Activated CD8-positive, alpha-beta memory T cell treated with anti-CD3 and anti-CD28 coated beads for 1 hour (primary cell): Measurements from ENCODE around the gene GPR83.
"Not testable (repeated sequence)": the region's sequence is repeated elsewhere in the genome, so short reads cannot be mapped to it uniquely, and the experiment has no call there.

Source experiments
- DNase-seq, 2 donors: peaks; one replicate each; pipeline ENCODE4 v3.0.0-alpha.2; 2020; ENCODE audit warnings: low read depth in 1 of 2; ENCODE audit errors: extremely low read depth in 1 of 2

The GPR83 gene

DNA sequence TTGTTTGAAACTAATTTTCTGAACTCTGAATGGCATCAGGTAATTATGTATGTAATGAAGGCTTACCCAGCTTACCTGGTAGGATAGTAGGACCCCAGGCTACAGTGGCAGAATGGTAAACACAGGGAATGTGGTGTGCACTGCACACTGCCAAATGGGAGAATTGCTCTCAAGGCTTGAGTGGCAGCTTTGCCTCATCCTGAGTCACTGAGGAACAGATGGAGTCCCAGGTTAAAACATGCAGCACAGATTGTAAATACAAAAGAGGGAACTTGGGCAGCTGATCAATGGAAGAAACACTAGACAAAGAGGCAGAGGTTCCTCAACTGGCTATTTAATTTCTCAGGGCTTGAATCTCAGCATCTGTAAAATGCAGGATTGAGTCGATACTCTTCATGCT, 24.4 kb downstream of the GPR83 start:
- DNase-seq, result no peak

DNA sequence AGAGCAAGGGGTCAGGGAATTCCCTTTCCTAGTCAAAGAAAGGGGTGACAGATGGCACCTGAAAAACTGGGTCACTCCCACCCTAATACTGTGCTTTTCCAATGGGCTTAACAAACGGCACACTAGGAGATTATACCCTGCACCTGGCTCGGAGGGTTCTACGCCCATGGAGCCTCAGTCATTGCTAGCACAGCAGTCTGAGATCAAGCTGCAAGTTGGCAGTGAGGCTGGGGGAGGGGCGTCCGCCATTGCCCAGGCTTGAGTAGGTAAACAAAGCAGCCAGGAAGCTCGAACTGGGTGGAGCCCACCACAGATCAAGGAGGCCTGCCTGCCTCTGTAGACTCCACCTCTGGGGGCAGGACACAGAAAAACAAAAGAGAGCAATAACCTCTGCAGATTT, 30.6 kb downstream of the GPR83 start:
- DNase-seq, result not testable (repeated sequence)

DNA sequence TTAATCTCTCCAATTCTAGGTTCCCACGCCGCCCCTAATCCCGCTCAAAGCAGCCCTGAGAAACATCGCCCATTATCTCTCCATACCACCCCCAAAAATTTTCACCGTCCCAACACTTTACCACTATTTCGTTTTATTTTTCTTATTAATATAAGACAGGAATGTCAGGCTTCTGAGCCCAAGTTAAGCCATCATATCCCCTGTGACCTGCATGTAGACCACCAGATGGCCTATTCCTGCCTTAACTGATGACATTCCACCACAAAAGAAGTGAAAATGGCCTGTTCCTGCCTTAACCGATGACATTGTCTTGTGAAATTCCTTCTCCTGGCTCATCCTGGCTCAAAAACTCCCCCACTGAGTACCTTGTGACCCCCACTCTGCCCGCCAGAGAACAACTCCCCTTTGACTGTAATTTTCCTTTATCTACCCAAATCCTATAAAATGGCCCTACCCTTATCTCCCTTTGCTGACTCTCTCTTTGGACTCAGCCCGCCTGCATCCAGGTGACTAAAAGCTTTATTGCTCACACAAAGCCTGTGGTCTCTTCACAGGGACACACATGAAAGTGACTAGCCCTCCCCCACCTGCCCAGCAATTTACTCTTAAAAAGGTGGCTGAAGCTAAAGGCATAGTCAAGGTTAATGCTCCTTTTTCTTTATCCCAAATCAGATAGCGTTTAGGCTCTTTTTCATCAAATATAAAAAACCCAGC, 50.2 kb downstream of the GPR83 start:
- not testable (repeated sequence) for DNase-seq

DNA sequence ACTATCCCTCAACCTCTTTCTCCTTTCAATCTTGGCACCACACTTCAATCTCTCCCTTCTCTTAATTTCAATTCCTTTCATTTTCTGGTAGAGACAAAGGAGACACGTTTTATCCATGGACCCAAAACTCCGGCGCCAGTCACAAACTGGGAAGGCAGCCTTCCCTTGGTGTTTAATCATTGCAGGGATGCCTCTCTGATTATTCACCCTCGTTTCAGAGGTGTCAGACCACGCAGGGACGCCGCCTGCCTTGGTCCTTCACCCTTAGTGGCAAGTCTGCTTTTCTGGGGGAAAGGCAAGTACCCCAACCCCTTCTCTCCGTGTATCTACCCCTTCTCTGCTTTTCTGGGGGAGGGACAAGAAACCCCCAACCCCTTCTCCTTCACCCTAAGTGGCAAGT, 54.9 kb downstream of the GPR83 start:
- not testable (repeated sequence) for DNase-seq

DNA sequence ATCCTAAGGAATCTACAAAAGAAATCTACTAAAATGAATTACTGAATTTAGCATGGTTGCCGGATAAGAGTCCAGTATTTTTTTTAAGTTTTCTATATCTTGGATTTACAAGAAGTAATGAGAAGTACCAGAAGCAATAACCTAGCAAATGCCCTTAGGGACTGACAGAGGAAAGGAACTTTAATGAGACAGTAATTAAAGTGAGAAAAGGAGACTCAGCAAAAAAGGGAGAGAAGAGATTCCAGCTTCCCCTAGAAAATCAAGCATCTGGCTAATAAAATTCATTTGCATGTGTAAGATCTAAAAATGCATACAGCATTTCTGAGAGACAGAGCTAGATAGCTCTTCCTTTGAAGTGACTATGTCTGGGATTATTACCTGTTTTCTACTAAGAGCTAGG, 57.7 kb downstream of the GPR83 start:
- DNase-seq, result no peak

DNA sequence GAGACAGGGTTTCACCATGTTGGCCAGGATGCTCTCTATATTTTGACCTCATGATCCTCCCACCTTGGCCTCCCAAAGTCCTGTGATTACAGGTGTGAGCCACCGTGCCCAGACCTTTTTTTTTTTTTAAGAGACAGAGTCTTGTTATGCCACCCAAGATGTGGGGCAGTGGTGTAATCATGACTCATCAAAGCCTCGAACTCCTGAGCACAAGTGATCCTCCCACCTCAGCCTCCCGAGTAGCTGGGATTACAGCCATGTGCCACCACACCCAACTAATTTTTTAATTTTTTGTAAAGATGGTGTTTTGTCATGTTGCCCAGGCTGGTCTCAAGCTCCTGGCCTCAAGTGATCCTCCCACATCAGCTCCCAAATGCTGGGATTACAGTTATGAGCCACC, 59.0 kb downstream of the GPR83 start:
- no peak for DNase-seq

DNA sequence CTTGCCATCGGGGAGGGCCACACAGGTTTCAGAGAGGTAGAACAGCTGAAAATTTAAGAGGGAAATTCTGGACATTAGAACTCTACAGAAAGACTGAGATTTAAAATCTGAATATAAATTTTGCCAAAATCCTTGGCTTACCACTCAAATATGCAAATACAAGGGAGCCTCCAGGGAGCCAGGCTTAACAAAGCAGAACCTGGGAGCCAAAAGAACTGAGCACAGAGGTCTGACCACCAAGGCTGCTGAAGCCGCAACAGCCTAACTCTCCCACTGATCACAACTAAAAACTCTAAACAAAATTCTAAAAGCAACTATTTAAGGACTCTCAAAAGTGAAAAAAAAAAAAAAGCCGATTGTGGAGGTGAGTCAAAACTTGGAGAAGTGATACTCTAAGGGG, 62.6 kb downstream of the GPR83 start:
- DNase-seq, result no peak

DNA sequence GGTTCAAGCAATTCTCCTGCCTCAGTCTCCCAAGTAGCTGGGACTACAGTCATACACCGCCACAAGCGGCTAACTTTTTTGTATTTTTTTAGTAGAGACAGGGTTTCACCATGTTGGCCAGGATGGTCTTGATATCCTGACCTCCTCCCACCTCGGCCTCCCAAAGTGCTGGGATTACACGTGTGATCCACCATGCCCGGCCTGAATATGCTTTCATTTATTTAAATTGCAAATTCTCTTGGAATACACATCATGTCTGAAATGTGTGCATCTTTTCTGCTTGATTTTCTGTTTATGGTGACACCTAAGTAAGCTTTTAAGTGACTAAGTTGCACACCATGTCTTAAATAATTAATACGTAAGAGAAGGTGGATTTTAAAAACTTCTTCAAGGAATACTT, 65.2 kb downstream of the GPR83 start:
- DNase-seq, result no peak

DNA sequence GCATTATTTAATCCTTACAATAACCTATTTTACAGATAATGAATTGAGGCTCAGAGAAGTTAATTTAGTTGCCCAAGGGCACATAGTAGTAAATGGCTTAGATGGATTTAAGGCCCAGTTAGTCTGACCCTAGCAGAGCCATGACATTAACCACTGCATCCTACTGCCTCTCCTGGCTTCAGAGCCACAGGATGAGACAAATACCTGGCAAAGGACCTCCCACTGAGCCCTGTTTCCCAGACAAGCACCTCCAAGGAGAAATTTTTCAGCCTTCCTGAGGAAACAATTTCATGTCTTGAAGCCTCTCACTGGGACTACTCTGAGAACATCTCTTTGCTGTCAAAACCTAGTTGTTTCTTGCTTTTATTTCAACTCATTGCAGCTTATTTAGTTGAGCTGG, 68.4 kb downstream of the GPR83 start:
- no peak for DNase-seq

DNA sequence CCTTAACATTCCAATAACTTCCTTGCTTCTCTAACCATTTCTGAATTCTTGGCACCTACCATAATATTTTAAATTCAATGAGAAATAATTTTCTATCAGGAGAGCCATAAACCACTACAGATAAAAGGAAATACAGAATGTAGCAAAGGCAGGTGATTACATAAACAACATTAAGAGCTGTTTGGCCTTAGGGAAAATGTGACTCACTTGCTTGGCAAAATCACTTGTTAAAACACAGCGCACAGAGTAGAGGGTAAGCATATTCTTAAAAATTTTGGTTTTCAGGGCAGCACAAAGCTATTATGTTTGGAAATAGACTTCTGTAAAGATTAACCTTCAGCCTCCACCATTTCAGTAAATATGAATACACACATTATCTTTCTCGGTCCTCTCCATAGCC, 70.4 kb downstream of the GPR83 start:
- no peak for DNase-seq

DNA sequence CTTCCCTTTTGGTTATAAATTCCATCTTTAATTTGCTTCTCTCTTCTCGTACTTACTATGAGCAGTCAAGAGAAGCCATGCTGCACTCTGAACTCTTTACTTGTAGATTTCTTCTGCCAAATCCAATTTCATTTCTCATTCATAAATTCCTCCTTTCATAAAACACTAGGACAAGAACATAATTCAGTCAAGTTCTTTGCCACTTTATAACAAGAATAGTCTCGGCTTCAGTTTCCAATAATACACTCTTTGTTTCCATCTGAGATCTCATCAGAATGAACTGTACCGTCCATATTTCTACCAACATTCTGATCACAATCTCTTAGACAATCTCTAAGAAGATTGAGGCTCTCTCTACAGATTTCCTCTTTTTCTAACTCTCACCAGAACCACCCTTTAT, 71.7 kb downstream of the GPR83 start:
- no peak for DNase-seq

DNA sequence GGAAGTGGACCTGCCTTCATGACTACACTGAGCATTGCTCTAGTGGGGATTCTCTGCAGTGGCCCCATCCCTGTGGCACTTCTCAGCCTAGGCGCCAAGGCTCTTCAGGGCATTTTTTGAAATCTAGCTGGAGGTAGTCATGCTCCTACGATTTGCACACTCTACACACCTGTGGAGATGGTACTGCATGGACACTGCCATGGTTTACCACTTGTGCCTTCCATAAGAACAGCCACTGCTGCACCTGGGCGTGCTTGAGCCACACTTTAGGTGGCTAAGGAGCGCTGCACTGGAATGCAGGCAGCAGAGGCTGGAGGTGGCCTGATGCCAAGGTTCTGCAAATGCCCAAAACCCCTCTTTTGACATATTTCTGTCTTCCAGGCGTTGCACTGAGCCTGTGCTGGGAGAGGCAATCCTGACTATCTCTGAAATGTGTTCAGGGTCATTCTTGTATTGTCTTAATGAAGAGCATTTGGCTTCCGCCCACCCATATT, 72.6 kb downstream of the GPR83 start:
- DNase-seq, result no peak
